HepG2 (cell line): ENCODE results near the gene KHK. TPM values are rescaled to one million over a fixed set of nuclear protein-coding genes. Genes with fewer than 3 reads are reported as not detected.

Experiments used
- ARID3A ChIP-seq: IDR thresholded peaks from 2 replicates; pipeline ENCODE4 v1.6.1; 2012; ENCODE audit warnings: low read depth, low read length, improper control_type of control experiment
- CBX1 ChIP-seq: IDR thresholded peaks from one replicate; pipeline ENCODE4 v1.6.1; 2016; ENCODE audit warnings: antibody characterized with exemption, low read depth
- CEBPZ ChIP-seq: IDR thresholded peaks from 2 replicates; pipeline ENCODE4 v1.6.1; 2012; ENCODE audit warnings: low read length, improper control_type of control experiment
- E2F5 ChIP-seq: sonication (generic); formaldehyde crosslinking; conservative IDR thresholded peaks from 2 replicates; pipeline ENCODE4 v1.4.0; 2020; ENCODE audit warnings: missing genetic modification reagents
- ETV5 ChIP-seq: IDR thresholded peaks from 2 replicates; pipeline ENCODE4 v1.6.1; 2018; ENCODE audit warnings: missing biosample characterization, missing genetic modification reagents, inconsistent platforms, borderline replicate concordance
- FOXK1 ChIP-seq: sonication (generic); formaldehyde crosslinking; IDR thresholded peaks from 2 replicates; pipeline ENCODE4 v1.4.0; 2020; ENCODE audit warnings: low read depth, missing genetic modification reagents, borderline replicate concordance
- HNRNPUL1 ChIP-seq: fragments of 200-400 bp; formaldehyde crosslinking; IDR thresholded peaks from 2 replicates; pipeline ENCODE4 v1.6.1; 2017; ENCODE audit warnings: low read depth, mild to moderate bottlenecking, low read length, moderate library complexity
- IRX3 ChIP-seq: sonication (generic); formaldehyde crosslinking; IDR thresholded peaks from 2 replicates; pipeline ENCODE4 v1.8.1; 2023; ENCODE audit warnings: mild to moderate bottlenecking, low read depth, missing genetic modification reagents, borderline replicate concordance
- MBD4 ChIP-seq: IDR thresholded peaks from 2 replicates; pipeline ENCODE4 v1.6.1; 2012; ENCODE audit warnings: low read length, inconsistent platforms, borderline replicate concordance
- MBNL3 ChIP-seq: fragments of 250-450 bp; sonication (Bioruptor Pico); conservative IDR thresholded peaks from 2 replicates; pipeline ENCODE4 v1.8.0; 2022; ENCODE audit warnings: mild to moderate bottlenecking, inconsistent platforms
- MTA1 ChIP-seq: sonication (generic); formaldehyde crosslinking; IDR thresholded peaks from 2 replicates; pipeline ENCODE4 v1.4.0; 2020; ENCODE audit warnings: missing genetic modification reagents, mild to moderate bottlenecking, borderline replicate concordance
- RARG ChIP-seq: sonication (generic); formaldehyde crosslinking; IDR thresholded peaks from 2 replicates; pipeline ENCODE4 v1.4.0; 2020; ENCODE audit warnings: low read depth, mild to moderate bottlenecking, missing genetic modification reagents
- SNRNP70 ChIP-seq: fragments of 200-400 bp; formaldehyde crosslinking; IDR thresholded peaks from 2 replicates; pipeline ENCODE4 v1.6.1; 2017; ENCODE audit warnings: mild to moderate bottlenecking, low read depth, low read length, moderate library complexity
- TFE3 ChIP-seq: IDR thresholded peaks from 2 replicates; pipeline ENCODE4 v1.6.1; 2016
- ZBTB49 ChIP-seq: sonication (generic); formaldehyde crosslinking; IDR thresholded peaks from 2 replicates; pipeline ENCODE4 v1.4.0; 2020; ENCODE audit warnings: missing genetic modification reagents, borderline replicate concordance
- ZNF207 ChIP-seq: fragments of 450-650 bp; IDR thresholded peaks from 2 replicates; pipeline ENCODE4 v1.6.1; 2016; ENCODE audit warnings: antibody characterized with exemption, borderline replicate concordance
- ZNF260 ChIP-seq: sonication (generic); formaldehyde crosslinking; IDR thresholded peaks from 2 replicates; pipeline ENCODE4 v1.4.0; 2020; ENCODE audit warnings: missing genetic modification reagents, low read depth, mild to moderate bottlenecking, borderline replicate concordance
- ZNF773 ChIP-seq: sonication (generic); formaldehyde crosslinking; IDR thresholded peaks from 2 replicates; pipeline ENCODE4 v1.4.0; 2020; ENCODE audit warnings: missing genetic modification reagents, borderline replicate concordance
- ZNF879 ChIP-seq: sonication (generic); formaldehyde crosslinking; IDR thresholded peaks from 2 replicates; pipeline ENCODE4 v1.8.1; 2023; ENCODE audit warnings: missing genetic modification reagents
- polyA plus RNA-seq, 8 experiments: library from polyadenylated mRNA; depleted of rRNA in 3 of 8; stranded (reverse) in 7 of 8; unstranded in 1 of 8; fragments of >200 nt; fragmentation: Illumina TruSeq in 4 of 8; extraction: Trizol in 4 of 8; gene quantifications; 2 replicates each; pipeline versions ENCODE4 v1.2.1 to v1.2.3, GENCODE V29; 2011 to 2016; ENCODE audit warnings: low read depth in 4 of 8, missing spikeins in 1 of 8, mixed read lengths in 1 of 8; ENCODE audit not compliant: insufficient read depth in 1 of 8
- total RNA-seq, 5 experiments: library from RNA; depleted of rRNA; stranded (reverse); fragments of >200 nt; fragmentation: Illumina TruSeq; extraction: Trizol; gene quantifications; 2 replicates each; pipeline ENCODE4 v1.2.3, GENCODE V29; 2016; ENCODE audit warnings: low read depth in 1 of 5

KHK gene
- total and polyA plus RNA-seq, 2 of the 13 experiments (the other 11 are each of a cell fraction or from before 2014, with no cell fraction given): 40.9 to 99.2 TPM

- no peak for TF ChIP-seq MBD4
- peak; percentile 63; the same call in 1 of the 2 replicates for TF ChIP-seq FOXK1 (CRISPR knock-in tag)
- TF ChIP-seq ZNF207: no peak
- TF ChIP-seq HNRNPUL1: no peak
- TF ChIP-seq TFE3 (CRISPR knock-in tag): peak; percentile 43; the same call in 1 of the 2 replicates
- TF ChIP-seq CEBPZ: no peak
- TF ChIP-seq ZBTB49 (CRISPR knock-in tag): no peak
- TF ChIP-seq ZNF260 (CRISPR knock-in tag): no peak
- TF ChIP-seq ETV5: peak; percentile 86
- TF ChIP-seq ZNF773: peak; percentile 72; the same call in 1 of the 2 replicates
- peak; percentile 37; the same call in 1 of the 2 replicates for TF ChIP-seq MTA1 (CRISPR knock-in tag)
- TF ChIP-seq RARG (CRISPR knock-in tag): no peak
- TF ChIP-seq ARID3A: no peak
- no peak for TF ChIP-seq E2F5 (CRISPR knock-in tag)
- no peak for TF ChIP-seq SNRNP70
- TF ChIP-seq CBX1: no peak
- TF ChIP-seq MBNL3 (CRISPR knock-in tag): no peak
- TF ChIP-seq ZNF879: no peak
- TF ChIP-seq IRX3 (CRISPR knock-in tag): no peak; the same call in 1 of the 2 replicates
Measured at GRCh38 chr2:27071277-27071989, 15.1 kb upstream of the KHK start, which contains the start of gene OST4 (continued).
